HG03045 (cell line): Measurements from ENCODE around the gene CMPK1.

ENCODE experiments used
- ATAC-seq: cut with Tn5 transposase; IDR thresholded peaks from one replicate; pipeline ENCODE4 v1.9.1; 2021; ENCODE audit warnings: mild to moderate bottlenecking, moderate library complexity; ENCODE audit not compliant: unreplicated experiment

CMPK1 gene

DNA sequence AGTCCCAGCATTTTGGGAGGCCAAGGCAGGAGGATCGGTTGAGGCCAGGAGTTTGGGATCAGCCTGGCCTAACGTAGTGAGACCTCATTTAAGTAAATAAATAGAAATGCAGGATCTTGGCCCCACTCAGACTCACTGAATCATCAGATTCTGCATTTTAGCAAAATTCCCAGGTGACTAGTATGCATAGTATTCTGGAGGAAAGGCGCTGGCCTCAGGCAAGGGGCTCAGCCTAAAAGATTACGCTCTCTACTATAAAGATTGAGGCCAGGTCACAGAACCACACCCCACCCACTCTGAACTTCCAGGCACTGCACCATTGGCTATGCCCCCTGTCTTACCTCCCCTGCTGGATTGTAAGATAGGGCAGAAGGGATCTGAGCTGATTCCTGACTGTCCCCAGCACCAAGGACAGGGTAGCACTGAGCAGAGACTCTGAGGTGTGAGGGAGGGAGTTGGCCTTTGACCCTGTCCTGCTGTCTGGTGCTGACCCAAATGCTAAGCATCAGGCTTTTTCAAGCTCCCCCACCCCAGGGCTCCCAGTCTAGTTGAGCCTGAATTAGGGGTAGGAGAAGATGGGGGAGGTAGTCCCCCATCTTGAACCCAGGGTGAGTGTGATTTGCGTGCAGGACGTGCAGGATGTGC, 85.2 kb downstream of the CMPK1 start:
- ATAC-seq, result no peak

DNA sequence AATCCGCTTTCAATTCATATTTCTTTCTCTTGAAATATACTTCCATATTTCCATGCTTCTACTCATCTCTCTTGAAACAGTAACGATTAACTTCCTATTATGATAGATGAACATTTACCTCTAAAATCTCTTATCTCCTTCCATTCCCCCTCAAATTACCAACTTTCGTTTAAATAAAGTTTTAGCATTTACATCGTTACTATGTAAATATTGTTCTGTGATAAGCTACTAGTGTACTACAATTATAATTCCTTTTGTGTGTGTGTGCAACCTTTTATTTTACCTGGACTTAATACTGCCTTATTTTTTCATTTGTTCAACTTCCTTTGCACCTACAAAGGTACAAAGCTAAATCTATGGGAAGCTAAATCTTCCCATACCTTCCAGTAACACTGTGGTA, 87.0 kb downstream of the CMPK1 start:
- ATAC-seq, result no peak

DNA sequence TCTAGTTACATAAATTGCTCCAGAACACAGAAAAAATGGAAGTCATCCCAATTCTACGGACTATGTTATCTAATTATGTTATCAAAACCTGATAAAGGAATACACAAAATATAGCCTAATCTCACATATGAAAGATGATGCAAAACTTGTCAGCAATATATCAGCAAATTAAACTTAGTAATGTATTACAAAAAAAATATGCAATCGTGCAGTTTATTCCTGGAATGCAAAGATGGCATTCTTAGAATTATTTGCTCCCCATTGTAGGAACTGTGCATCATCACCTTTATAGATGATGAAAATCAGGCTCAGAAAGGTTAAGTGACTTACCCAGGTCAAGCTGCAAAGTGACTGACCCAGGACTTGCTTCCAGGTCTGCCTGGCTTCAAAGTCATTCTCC, 90.3 kb downstream of the CMPK1 start:
- ATAC-seq, result no peak

DNA sequence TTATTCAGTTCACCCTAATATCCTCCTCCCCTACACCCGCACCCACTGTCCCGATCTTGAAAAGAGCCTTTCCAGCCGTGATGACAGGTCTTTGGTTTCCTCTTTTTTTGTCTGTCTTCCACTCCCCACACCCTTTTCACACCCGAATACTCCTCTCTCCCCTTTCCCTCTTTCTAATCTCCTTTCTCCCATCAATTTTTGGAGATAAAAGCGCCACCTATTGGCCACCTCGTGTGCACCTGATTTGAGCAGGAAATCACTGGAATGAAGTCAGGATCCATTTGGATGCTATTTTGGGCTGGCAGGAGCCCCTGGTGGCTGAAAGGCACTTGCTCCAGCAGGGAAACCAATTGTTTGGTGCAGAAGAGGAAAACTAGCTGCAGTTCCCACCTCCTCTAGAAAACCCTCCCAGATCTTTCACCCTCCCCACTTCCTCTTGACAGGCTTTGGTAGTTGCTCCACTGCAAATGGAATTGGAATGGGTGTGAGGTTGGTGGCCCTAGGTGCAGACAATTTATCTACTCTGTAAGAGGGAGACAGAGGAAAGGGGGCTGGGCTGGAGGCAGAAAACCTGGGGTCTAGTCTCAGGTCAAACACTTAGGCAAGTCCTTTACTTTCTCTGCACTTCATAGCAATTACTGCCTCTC, 90.9 kb downstream of the CMPK1 start:
- no peak for ATAC-seq
